ENCODE measurements around the gene NLRP3. TPM values are rescaled to one million over a fixed set of nuclear protein-coding genes. Genes with fewer than 3 reads are reported as not detected.
"Not testable (repeated sequence)": the region's sequence is repeated elsewhere in the genome, so short reads cannot be mapped to it uniquely, and the experiment has no call there.

The NLRP3 gene
- total RNA-seq (2014; rRNA removed; shearing (Covaris generic)), result 10.3 TPM in 2 replicates
- polyA plus RNA-seq (2015; cell fraction: cytosol; rRNA removed), result 10.1 and 13.8 TPM in 2 replicates
- polyA plus RNA-seq (2015; cell fraction: nucleus; rRNA removed), result 13.0 and 13.8 TPM in 2 replicates

DNA sequence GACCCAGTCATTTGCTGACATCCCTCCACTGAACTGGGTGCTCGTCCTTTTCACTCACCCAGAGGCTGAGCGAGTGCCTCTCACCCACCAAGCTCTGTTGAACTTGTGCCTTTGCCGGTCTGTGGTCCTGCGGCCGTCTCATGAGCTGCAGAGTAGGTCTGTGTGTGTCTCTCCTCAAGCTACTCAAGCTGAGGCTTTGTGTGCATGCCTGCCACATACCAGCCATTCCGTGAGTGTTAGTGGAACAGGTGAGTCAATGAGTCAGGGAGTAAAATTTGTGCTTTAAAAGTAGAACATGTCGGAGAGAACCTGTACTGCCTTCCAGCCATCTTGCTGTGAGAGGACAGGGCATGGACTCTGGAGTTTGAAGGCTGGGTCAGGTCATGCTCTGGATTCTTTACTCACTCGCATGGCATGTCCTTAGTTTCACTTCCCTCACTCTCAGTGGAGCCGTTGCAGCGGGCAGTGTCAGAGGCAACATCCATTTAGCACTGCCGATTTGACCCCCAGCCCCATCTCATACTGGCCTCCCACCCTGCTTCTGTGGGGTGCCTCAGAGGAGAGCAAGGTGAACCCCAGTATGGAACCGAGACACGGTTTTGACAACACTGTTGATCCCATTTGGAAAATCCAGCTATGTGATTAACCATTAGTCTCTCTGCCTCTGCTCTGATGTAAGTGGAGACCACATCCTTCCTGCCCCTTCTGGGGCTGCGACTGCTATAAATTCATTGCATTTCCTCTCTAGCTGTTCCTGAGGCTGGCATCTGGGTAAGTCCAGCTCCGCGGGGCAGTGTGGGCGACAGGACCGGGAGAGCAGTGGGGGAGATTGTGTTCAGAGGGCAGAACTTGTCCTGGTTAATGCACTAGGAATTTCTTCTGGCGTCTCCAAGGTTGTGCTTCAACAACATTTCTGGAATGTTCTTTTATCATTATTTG lies at the start of gene NLRP3:
TSS of gene NLRP3 (plus strand) at position 751 of the 939 bp plus-strand sequence. CDS start 2,628 bp downstream, outside the sequence.
- DNase-seq (ENCODE audit: low read depth), result peak; percentile 87

- not testable (repeated sequence) for DNase-seq (ENCODE audit: low read depth)
These were observed 49.6 kb upstream of the NLRP3 start for GRCh38 chr1:247366345-247366744.

DNA sequence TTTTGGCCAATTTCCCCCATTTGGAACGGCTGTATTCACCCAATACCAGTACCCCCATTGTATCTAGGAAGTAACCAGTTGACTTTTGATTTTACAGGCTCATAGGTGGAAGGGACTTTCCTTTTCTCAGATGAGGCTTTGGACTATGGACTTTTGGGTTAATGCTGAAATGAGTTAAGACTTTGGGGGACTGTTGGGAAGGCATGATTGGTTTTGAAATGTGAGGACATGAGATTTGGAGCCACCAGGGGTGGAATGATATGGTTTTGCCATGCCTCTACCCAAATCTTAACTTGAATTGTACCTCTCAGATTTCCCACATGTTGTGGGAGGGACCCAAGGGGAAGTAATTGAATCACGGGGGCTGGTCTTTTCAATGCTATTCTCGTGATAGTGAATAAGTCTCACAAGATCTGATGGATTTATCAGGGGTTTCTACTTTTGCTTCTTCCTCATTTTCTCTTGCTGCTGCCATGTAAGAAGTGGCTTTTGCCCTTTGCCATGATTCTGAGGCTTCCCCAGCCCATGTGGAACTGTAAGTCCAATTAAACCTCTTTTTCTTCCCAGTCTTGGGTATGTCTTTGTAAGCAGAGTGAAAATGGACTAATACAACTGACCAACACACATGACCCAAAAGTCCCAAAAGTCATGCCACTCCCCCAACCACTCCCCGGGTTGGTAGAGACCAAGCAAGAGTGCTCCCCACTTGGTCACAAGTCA lies 48.9 kb upstream of the NLRP3 start:
- DNase-seq (ENCODE audit: low read depth), result no peak

DNA sequence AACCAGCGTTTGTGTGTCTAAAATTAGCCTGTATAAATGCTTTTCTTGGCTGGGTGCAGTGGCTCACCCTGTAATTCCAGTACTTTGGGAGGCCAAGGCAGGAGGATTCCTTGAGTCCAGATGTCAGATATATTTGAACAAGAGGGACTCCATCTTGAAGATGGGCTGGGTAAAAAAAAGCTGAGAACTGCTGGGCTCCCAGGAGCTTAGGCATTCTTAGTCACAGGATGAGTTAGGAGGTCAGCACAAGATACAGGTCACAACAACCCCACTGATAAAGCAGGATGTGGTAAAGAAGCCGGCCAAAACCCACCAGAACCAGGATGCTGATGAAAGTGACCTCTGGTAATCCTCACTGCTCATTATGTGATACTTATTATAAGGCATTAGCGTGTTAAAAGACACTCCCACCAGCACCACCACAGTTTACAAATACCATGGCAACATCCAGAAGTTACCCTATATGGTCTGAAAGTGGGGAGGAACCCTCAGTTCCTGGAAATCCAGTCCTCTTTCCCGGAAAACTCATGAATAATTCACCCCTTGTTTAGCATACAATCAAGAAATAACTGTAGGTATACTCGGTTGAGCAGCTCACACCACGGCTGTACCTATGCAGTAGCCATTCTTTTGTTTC lies 48.1 kb upstream of the NLRP3 start:
- DNase-seq (ENCODE audit: low read depth), result peak; percentile 83

- no peak for DNase-seq (ENCODE audit: low read depth)
These were observed 47.4 kb upstream of the NLRP3 start for GRCh38 chr1:247368490-247369145.

- DNase-seq (ENCODE audit: low read depth), result no peak
These were observed 44.9 kb upstream of the NLRP3 start for GRCh38 chr1:247370786-247371732.

DNA sequence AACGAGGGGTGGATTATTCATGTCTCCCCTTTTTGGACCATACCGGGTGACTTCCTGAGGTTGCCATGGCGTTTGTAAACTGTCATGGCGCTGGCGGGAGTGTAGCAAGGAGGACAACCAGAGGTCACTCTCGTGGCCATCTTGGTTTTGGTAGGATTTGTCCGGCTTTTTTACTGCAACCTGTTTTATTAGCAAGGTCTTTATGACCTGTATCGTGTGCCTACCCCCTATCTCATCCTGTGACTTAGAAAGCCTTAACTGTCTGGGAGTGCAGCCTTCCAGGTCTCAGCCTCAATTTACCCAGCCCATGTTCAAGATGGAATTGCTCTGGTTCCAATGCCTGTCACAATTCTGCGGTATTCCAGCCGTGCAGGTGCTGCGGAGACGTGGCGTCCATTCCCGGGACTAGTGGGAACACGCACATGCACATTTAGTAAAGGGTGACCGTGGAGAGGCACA lies 44.1 kb upstream of the NLRP3 start:
- DNase-seq (ENCODE audit: low read depth), result no peak

GRCh38 chr1:247373721-247374141 lies 42.2 kb upstream of the NLRP3 start:
- no peak for DNase-seq (ENCODE audit: low read depth)

DNA sequence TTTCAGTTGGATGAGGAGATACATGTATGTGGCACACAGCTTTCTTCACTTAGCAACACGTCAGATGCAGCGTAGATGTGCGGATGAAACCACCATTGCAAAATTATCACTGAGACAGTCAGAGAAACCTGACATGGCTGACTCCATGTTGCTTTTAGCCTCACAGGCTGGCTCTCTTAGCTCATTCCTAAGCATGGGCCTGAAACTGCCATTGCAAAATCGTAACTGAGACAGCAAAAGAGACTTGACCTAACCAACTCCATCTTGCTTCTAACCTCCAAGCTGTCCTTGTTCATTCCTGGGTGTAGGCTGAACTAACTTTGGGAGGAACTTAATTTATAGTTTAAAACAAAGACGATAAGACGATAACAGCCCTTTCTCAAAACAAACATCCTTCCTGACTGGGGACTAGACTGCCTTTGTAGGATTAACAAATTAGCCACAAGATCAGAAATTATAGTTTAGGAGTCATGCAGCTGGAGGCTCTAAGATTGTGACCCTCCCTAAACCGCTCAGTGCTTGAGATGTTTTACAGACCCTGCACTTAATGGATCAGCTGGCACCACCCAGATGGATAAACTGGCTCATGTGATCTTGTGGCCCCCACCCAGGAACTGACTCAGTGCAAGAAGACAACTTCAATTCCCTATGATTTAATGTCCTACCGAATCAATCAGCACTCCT lies 41.2 kb upstream of the NLRP3 start:
- not testable (repeated sequence) for DNase-seq (ENCODE audit: low read depth)

DNA sequence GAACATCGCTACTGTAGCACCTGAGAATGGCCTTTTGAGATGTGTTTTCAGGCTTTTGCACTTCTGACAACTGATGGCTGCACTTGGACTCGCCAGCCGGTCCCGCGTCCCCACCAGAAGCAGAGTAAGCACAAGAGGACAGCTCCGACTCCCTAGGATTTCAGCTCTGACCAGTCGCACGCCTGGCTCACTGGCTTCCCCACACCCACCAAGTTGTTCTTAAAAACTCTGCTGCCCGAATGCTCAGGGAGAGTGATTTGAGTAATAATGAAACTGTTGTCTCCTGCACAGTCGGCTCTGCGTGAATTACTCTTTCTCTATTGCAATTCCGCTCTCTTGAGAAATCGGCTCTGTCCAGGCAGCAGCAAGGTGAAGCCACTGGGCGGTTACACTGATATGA lies 40.2 kb upstream of the NLRP3 start:
- DNase-seq (ENCODE audit: low read depth), result no peak

- DNase-seq (ENCODE audit: low read depth), result no peak
These were observed 39.3 kb upstream of the NLRP3 start for GRCh38 chr1:247376659-247377058.

DNA sequence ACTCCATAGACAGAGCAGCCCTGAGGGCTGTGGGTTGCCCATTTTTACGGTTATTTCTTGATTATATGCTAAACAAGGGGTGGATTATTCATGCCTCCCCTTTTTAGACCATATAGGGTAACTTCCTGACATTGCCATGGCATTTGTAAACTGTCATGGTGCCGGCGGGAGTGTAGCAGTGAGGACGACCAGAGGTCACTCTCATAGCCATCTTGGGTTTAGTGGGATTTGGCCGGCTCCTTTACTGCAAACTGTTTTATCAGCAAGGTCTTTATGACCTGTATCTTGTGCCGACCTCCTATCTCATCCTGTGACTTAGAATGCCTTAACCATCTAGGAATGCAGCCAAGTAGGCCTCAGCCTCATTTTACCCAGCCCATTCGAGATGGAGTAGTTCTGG lies 38.3 kb upstream of the NLRP3 start:
- not testable (repeated sequence) for DNase-seq (ENCODE audit: low read depth)

DNA sequence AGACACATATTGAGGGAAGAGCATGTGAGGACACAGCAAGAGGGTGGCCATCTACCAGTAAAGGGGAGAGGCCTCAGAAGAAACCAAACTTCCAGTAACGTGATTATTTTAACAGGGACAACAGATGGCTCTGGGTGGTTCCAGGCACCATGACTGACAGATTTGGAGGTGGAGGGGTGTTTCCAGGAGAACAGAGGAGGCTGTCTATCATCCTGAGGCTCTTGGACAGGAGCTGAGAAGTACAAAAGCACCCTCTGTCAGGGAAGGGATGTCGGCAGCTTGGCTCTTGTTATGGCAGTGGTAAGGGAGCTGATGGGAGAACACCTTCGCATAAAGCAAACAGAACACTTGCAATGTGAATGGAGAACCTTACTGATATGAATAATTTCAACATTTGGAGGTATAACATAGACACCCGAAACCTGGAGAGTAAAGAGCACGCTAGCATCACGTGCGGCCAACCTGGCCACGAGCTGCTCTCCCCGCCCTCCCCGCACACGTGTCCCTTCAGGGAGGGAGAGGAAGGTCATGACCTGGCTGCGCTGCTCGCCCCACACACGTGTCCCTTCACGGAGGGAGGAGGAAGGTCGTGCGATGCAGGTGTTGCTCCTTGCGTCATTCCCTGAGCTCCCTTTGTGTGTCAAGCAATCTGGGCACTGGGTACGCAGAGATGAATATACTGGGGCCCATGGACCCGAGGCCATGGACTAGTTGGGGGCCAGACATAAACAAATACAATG lies 37.5 kb upstream of the NLRP3 start:
- DNase-seq (ENCODE audit: low read depth), result no peak

DNA sequence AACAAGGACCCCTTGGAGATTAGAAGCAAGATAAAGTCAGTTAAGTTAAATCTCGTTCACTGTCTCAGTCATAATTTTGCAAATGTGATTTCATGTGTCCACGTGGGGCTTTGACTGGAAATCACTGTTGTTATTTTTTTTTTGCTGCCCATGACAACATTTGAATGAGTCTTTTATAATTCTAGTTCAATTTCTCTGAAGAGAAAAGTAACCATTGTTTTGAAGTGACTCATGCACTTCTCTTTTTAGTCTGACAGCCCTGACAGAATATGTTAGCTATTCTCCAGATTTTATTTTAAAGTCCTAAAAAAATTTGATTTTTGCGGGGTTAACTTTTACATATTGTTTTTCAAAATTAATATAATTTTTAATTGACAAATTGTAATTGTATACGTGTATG lies 30.7 kb upstream of the NLRP3 start:
- peak; percentile 66 for DNase-seq (ENCODE audit: low read depth)

DNA sequence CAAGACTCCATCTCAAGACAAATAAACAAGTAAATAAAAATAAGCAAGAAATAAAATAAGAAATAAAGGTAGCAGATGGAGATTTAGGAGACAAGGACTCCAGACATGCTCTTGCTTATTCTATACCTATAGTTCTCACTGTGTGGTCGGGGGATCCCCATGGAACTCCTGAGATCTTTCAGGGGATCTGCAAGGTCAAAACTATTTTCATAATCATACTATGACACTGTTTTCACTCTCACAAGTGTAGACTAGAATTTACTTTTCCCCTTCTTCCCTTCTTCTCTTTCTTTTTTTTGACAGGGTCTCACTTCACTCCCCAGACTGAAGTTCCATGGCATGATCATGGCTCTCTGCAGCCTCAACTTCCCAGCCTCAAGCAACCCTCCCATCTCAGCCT lies 29.8 kb upstream of the NLRP3 start:
- no peak for DNase-seq (ENCODE audit: low read depth)

- DNase-seq (ENCODE audit: low read depth), result peak; percentile 63
These were observed 29.3 kb upstream of the NLRP3 start for GRCh38 chr1:247386687-247387086.

GRCh38 chr1:247387096-247387495 lies 28.9 kb upstream of the NLRP3 start:
- DNase-seq (ENCODE audit: low read depth), result no peak

DNA sequence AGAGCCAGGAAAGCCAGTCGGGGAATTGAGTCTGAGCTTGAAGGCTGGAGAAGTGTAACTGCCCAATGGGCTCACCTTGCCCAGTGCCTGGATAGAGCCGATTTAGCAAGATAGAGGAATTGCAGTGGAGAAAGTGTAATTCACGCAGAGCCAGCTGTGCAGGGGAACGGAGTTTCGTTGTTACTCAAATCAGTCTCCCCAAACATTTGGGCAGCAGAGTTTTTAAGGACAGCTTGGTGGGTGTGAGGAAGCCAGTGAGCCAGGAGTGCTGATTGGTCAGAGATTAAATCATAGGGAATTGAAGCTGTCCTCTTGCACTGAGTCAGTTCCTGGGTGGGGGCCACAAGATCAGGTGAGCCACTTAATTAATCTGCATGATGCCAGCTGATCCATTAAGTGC lies 28.4 kb upstream of the NLRP3 start:
- DNase-seq (ENCODE audit: low read depth), result no peak

All from HT1080 (cell line).